Smooth muscle cell (in vitro differentiated cells): ENCODE results near the gene GTF3C2. TPM values are rescaled to one million over a fixed set of nuclear protein-coding genes. Genes with fewer than 3 reads are reported as not detected.

Source experiments
- DNase-seq: peaks from one replicate; lab custom pipeline; 2025; ENCODE audit not compliant: unreplicated experiment; lab: John Stamatoyannopoulos, UW
- H2AFZ ChIP-seq: fragments of 200-600 bp; sonication (generic); 2 replicates; pipeline ENCODE4 v1.6.0; 2016; ENCODE audit warnings: antibody characterized with exemption, low read depth, mild to moderate bottlenecking
- H3F3A ChIP-seq: fragments of 200-600 bp; sonication (generic); 2 replicates; pipeline ENCODE4 v1.6.0; 2017; ENCODE audit warnings: antibody characterized with exemption, low read depth
- H3K27ac ChIP-seq: fragments of 200-600 bp; sonication (generic); 2 replicates; pipeline ENCODE4 v1.5.1; 2016; ENCODE audit warnings: low read depth, mild to moderate bottlenecking
- H3K27me3 ChIP-seq: fragments of 200-600 bp; sonication (generic); 2 replicates; pipeline ENCODE4 v1.6.1; 2016; ENCODE audit warnings: low read depth, mild to moderate bottlenecking
- H3K36me3 ChIP-seq: fragments of 200-600 bp; sonication (generic); 2 replicates; pipeline ENCODE4 v1.5.1; 2016; ENCODE audit warnings: low read depth
- H3K4me1 ChIP-seq: fragments of 200-600 bp; sonication (generic); 2 replicates; pipeline ENCODE4 v1.5.1; 2016; ENCODE audit warnings: low read depth
- H3K4me2 ChIP-seq: fragments of 200-600 bp; sonication (generic); 2 replicates; pipeline ENCODE4 v1.6.0; 2016; ENCODE audit warnings: mild to moderate bottlenecking
- H3K4me3 ChIP-seq: fragments of 200-600 bp; sonication (generic); 2 replicates; pipeline ENCODE4 v1.5.1; 2016; ENCODE audit warnings: mild to moderate bottlenecking
- H3K79me2 ChIP-seq: fragments of 200-600 bp; sonication (generic); 2 replicates; pipeline ENCODE4 v1.6.0; 2016; ENCODE audit warnings: low read depth, mild to moderate bottlenecking
- H3K9ac ChIP-seq: fragments of 200-600 bp; sonication (generic); 2 replicates; pipeline ENCODE4 v1.6.0; 2016; ENCODE audit warnings: low read depth
- H3K9me3 ChIP-seq: fragments of 200-600 bp; sonication (generic); replicated peaks from 2 replicates; pipeline ENCODE4 v1.5.1; 2016; ENCODE audit warnings: low read depth
- H4K20me1 ChIP-seq: fragments of 200-600 bp; sonication (generic); 2 replicates; pipeline ENCODE4 v1.6.0; 2016; ENCODE audit warnings: low read depth
- WGBS: methylation state at CpG from one replicate; pipeline ENCODE4 v1.1.7; 2016; ENCODE audit warnings: low lambda C conversion rate; 5-methylcytosine and 5-hydroxymethylcytosine counted together
- polyA plus RNA-seq: library from polyadenylated mRNA; unstranded; fragments of >200 nt; fragmentation: Nextera tagmentation; extraction: Ambion mirVana; gene quantifications from 2 replicates; pipeline ENCODE4 v1.2.1, GENCODE V29; 2016
- total RNA-seq: library from RNA; depleted of rRNA; stranded (reverse); fragments of >200 nt; gene quantifications from 2 replicates; pipeline ENCODE4 v1.2.3, GENCODE V29; 2014
- TF ChIP-seq, protein P1 (sequence below): fragments of 200-600 bp; sonication (generic); IDR thresholded peaks from 2 replicates; pipeline ENCODE4 v1.5.1; 2017; ENCODE audit warnings: borderline replicate concordance, mild to moderate bottlenecking, antibody characterized with exemption; ENCODE audit not compliant: insufficient read depth, poor library complexity, severe bottlenecking

GTF3C2 gene
- total and polyA plus RNA-seq, 2 experiments from 2014 or later, result 40.3 to 42.3 TPM

GRCh38 chr2:27297195-27297594 lies 59.4 kb downstream of the GTF3C2 start:
- no peaks in the 10 kb centered on the region for H3F3A ChIP-seq
- no peaks in the 10 kb centered on the region for H3K36me3 ChIP-seq
- DNase-seq, result no peak
- no peaks in the 10 kb centered on the region for H4K20me1 ChIP-seq
- no peak overlapping the region for H3K27ac ChIP-seq
- TF ChIP-seq, protein P1, sequence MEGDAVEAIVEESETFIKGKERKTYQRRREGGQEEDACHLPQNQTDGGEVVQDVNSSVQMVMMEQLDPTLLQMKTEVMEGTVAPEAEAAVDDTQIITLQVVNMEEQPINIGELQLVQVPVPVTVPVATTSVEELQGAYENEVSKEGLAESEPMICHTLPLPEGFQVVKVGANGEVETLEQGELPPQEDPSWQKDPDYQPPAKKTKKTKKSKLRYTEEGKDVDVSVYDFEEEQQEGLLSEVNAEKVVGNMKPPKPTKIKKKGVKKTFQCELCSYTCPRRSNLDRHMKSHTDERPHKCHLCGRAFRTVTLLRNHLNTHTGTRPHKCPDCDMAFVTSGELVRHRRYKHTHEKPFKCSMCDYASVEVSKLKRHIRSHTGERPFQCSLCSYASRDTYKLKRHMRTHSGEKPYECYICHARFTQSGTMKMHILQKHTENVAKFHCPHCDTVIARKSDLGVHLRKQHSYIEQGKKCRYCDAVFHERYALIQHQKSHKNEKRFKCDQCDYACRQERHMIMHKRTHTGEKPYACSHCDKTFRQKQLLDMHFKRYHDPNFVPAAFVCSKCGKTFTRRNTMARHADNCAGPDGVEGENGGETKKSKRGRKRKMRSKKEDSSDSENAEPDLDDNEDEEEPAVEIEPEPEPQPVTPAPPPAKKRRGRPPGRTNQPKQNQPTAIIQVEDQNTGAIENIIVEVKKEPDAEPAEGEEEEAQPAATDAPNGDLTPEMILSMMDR, result no peak
- no peak overlapping the region for H3K4me3 ChIP-seq
- 91% methylated on average over 3 of the region's 3 CpGs for WGBS
- no peaks in the 10 kb centered on the region for H3K4me1 ChIP-seq
- no peak overlapping the region for H2AFZ ChIP-seq
- H3K4me2 ChIP-seq, result no peak overlapping the region
- no peak overlapping the region for H3K9ac ChIP-seq
- no peaks in the 10 kb centered on the region for H3K9me3 ChIP-seq
- no peaks in the 10 kb centered on the region for H3K27me3 ChIP-seq
- H3K79me2 ChIP-seq, result no peaks in the 10 kb centered on the region

GRCh38 chr2:27296481-27296880 lies 60.1 kb downstream of the GTF3C2 start:
- TF ChIP-seq, protein P1, result no peak

GRCh38 chr2:27294928-27295327 lies 61.6 kb downstream of the GTF3C2 start:
- Histone ChIP-seq H3K36me3 (no peaks in the 10 kb centered on the region), H3F3A (no peaks in the 10 kb centered on the region), H2AFZ (no peak overlapping the region), H3K4me2 (no peak overlapping the region), H3K9me3 (no peaks in the 10 kb centered on the region), H3K27me3 (peaks cover 6% of the 10 kb centered on the region), H3K9ac (no peak overlapping the region), H3K27ac (no peak overlapping the region), H3K79me2 (no peaks in the 10 kb centered on the region), H3K4me1 (no peaks in the 10 kb centered on the region), H3K4me3 (no peak overlapping the region), H4K20me1 (no peaks in the 10 kb centered on the region)
- 95% methylated on average over 8 of the region's 8 CpGs for WGBS
- no peak for DNase-seq
- TF ChIP-seq, protein P1, result no peak

More at GRCh38 chr2:27296481-27296880, 60.1 kb downstream of the GTF3C2 start:
- no peaks in the 10 kb centered on the region for H3K4me1 ChIP-seq
- H3K4me3 ChIP-seq, result no peak overlapping the region
- H3K9me3 ChIP-seq, result no peaks in the 10 kb centered on the region
- H4K20me1 ChIP-seq, result no peaks in the 10 kb centered on the region
- H3F3A ChIP-seq, result no peaks in the 10 kb centered on the region
- H3K4me2 ChIP-seq, result no peak overlapping the region
- no peaks in the 10 kb centered on the region for H3K79me2 ChIP-seq
- no peak for DNase-seq
- H3K9ac ChIP-seq, result no peak overlapping the region
- H3K36me3 ChIP-seq, result no peaks in the 10 kb centered on the region
- no peak overlapping the region for H2AFZ ChIP-seq
- H3K27ac ChIP-seq, result no peak overlapping the region
- H3K27me3 ChIP-seq, result peaks cover under 1% of the 10 kb centered on the region
- WGBS, result 84% methylated on average over 4 of the region's 4 CpGs

GRCh38 chr2:27291865-27292264 lies 64.7 kb downstream of the GTF3C2 start:
- Histone ChIP-seq H3K4me1 (no peaks in the 10 kb centered on the region), H3K79me2 (no peaks in the 10 kb centered on the region), H3K27me3 (peaks cover 14% of the 10 kb centered on the region), H3F3A (no peaks in the 10 kb centered on the region), H3K9me3 (no peaks in the 10 kb centered on the region), H3K4me2 (no peak overlapping the region), H3K4me3 (no peak overlapping the region), H3K9ac (no peak overlapping the region), H4K20me1 (no peaks in the 10 kb centered on the region), H3K36me3 (no peaks in the 10 kb centered on the region), H2AFZ (no peak overlapping the region), H3K27ac (no peak overlapping the region)
- WGBS, result 41% methylated on average over 6 of the region's 6 CpGs
- TF ChIP-seq, protein P1, result no peak
- no peak for DNase-seq
